Measurements from ENCODE around the gene AFMID. TPM values are rescaled to one million over a fixed set of nuclear protein-coding genes. Genes with fewer than 3 reads are reported as not detected.

AFMID gene
- total RNA-seq, 4 donors from 2014 or later: 14.9 to 27.4 (median 20.3) TPM

DNA sequence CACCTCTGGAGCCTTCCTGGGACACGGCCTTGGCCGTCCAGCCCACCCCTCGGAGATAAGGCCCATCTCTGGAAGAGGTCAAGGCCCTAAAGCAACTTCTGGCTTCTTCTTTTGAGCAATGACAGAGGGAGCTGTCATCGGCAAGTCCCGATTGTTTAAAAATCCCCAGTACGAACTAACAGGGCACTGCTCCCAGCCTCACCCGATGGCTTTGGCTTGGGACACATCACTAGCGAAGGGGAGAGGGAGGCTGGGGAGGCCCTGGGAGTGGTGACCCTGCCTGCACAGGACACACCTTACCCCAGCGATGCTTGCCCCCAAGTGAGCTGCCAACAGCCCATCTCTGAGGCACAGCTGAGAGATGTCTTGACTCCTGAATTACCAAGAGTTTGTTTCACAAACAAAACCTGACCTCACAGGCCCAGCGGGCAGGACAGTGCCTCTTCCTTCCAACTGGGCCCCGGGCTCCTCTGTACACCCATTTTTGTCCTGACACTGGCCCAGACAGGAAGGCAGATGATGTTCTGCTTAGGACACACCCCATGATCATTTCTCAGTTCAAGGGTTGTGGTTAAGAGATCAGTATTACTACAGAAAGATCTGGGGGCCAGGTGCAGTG, 14.0 kb upstream of the AFMID start:
- TF ChIP-seq, protein P1, sequence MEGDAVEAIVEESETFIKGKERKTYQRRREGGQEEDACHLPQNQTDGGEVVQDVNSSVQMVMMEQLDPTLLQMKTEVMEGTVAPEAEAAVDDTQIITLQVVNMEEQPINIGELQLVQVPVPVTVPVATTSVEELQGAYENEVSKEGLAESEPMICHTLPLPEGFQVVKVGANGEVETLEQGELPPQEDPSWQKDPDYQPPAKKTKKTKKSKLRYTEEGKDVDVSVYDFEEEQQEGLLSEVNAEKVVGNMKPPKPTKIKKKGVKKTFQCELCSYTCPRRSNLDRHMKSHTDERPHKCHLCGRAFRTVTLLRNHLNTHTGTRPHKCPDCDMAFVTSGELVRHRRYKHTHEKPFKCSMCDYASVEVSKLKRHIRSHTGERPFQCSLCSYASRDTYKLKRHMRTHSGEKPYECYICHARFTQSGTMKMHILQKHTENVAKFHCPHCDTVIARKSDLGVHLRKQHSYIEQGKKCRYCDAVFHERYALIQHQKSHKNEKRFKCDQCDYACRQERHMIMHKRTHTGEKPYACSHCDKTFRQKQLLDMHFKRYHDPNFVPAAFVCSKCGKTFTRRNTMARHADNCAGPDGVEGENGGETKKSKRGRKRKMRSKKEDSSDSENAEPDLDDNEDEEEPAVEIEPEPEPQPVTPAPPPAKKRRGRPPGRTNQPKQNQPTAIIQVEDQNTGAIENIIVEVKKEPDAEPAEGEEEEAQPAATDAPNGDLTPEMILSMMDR (IDR thresholded peaks at IDR 0.05; ENCODE audit: low read depth): no peak

DNA sequence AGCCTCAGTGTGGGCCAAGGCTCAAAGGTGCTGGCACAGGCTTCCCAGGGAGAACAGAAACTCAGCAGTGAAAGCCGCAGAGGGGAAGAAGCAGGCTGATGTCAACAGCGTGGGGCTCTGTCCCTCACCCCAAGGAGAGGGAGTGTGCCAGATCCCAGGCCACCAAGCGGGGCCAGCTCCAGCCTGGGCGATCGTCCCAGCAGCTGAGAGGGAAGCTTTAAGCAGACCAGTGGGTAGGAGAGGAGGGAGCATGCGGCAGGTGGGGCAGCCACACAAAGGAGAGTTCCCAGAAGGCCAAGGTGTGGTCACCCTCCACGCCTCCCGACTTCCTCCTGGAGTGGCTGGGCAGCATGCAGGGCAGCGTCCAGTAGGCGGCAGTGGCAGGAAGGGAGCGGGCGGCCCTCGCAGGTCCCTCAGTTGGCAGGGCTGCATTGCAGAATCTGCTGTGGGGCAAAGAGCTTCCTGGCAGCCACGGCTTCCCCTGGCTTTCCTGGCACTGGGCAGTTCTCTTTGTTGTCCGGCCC, 12.8 kb upstream of the AFMID start:
- TF ChIP-seq, protein P1 (IDR thresholded peaks at IDR 0.05; ENCODE audit: low read depth): no peak

DNA sequence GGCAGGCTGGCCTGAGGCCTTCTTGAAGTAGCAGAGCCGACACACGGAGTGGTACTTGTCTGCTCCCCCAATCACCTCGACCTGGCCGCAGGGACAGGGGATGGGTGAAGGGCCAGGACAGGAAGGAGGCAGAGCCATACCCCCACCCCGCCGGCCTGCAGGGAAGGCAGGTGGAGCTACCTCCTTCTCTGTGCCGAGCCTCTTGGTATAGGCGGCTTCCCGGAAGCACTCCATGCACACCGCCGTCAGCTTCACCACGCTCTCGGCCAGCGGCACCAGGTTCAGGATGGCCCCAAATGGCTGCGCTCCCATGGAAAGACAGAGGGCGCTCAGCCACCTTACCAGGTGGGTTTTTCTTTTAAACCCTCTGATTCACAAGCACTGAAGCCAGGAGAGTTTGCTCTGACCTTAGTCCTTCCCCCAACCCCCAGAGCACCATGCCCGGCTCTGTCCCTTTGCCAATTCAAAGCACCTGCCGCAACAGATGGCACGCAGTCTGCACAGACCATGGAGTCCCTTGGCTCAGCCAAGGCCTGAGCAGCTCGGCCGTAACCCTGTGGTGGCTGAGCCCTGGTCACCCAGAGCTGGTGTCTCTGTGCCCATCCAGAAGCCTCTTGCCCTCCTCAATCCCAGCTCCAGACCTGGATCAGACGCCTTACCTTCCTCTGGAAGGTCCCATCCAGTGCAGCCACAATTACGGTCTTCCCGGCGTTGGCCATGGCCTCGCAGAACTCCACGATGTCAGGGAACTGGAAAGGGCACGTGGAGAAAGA, 12.1 kb upstream of the AFMID start:
- TF ChIP-seq, protein P1 (IDR thresholded peaks at IDR 0.05; ENCODE audit: low read depth): no peak

DNA sequence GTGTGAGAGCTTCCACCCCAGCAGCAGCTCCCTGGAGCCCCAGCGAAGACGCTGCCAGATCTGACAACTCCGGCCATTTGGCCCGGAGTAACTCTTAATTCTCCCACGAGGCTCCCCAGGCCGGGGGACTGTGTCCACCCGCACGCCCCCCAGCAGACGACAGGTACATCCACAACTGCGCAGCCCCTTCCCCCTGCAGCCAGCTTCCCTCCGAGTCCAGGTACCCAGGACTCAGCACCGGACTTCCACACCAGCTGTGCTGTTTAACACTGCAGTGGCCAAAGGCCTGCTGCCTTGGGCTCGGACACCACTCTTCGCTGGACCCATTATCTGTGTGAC, 11.6 kb upstream of the AFMID start:
- TF ChIP-seq, protein P1 (IDR thresholded peaks at IDR 0.05; ENCODE audit: low read depth): no peak

DNA sequence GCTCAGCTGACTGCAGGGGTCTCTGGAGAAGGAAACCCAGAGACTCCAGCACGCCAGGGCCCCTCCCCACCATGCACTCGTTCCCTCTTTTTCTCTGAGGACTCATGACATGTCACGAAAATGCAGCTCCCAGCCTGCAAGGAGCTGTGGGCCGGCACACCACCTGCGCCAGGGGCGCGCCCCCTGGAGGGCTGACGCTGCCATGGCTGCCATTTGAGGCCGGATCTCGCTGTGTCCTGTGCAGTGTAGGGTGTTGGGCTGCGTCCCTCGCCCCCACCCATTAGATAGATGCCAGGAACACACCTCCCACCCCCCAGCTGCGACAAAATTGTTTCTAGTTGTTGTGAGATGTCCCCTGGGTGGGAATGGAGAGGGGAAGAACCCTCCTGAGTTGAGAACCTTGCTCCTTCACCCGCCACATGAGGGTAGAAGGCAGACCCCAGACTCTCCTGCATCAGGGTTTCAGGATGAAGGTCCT, 10.6 kb upstream of the AFMID start:
- TF ChIP-seq, protein P1 (IDR thresholded peaks at IDR 0.05; ENCODE audit: low read depth): no peak

DNA sequence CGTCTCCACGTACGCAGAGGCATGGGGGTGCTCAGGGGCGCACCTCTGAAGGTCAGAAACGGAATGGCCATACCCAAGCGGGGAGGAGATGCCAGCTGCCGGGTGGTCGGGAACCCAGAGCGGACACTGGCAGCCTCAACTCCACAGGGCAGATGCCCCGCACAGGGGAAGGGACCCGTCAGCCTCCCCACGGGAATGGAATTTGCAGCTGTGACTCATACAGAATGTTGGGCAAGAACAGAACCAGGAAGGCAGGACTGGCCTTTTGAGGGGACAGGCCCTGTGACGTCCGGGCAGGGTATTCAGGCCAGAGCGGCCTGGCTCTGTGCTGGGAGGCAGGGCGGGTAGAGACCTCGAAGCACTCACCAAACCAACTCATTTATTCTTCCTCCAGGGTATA, 7.8 kb upstream of the AFMID start:
- TF ChIP-seq, protein P1 (IDR thresholded peaks at IDR 0.05; ENCODE audit: low read depth): no peak

DNA sequence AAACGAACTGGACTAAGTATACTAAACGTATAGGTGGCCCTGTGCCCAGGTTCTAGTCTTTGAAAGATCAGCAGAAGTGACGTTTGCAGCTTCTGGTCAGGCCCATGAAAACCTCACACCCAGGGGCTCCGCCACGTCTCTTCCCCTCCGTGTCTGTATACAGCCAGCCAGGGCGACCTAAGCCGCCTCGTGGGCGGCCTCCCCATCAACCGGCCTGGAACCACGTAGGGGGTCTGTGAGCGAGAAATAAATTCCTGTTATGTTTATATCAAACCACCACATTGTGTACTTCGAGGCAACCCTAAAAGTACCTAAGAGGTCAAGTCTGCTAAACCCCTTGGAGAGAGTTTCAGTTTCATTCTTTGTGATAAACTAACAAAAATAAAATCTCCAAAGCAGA, 7.1 kb upstream of the AFMID start:
- TF ChIP-seq, protein P1 (IDR thresholded peaks at IDR 0.05; ENCODE audit: low read depth): no peak

Measured in subcutaneous adipose tissue (tissue), 4 donors.